ENCODE measurements around the gene SMIM33. TPM values are rescaled to one million over a fixed set of nuclear protein-coding genes. Genes with fewer than 3 reads are reported as not detected.

SMIM33 gene
- total RNA-seq, 1 experiment from 2014 or later: not detected

DNA sequence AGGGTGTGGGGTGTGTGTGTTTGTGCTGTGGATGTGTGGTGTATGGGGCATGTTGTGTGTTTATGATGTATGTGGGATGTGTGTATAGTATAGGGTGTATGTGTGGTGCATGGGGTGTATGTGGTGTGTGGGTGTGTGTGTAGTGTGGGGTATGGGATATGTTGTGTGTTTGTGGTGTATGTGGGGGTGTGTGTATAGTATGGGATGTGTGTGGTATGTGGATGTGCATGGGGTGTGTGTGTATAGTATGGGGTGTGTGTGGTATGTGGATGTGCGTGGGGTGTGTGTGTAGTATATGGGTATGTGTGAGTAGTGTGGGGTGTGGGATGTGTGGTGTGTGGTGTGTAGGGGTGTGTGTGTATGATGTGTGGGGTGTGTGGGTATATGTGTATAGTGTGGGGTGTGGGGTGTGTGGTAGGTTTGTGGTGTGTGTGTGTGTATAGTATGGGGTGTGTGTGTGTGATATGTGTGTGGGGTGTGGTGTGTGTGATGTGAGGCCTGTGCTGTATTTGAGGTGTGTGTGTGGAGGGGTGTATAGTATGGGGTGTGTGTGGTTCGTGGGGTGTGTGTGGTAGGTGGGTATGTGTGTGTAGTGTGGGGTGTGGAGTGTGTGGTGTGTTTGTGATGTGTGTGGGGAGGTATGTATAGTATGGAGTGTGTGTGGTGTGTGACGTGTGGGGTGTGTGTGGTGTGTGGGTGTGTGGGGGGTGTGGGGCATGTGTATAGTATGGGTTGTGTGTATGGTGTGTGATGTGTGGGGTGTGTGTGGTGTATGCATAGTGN, 18.7 kb upstream of the SMIM33 start:
- Mint-ChIP-seq H3K9me3 (ENCODE audit: unreplicated experiment) (no peaks in the 10 kb centered on the region), H3K4me3 (ENCODE audit: unreplicated experiment) (no peak overlapping the region), H3K27ac (ENCODE audit: low read depth, unreplicated experiment) (no peak overlapping the region), H3K27me3 (ENCODE audit: insufficient read depth, unreplicated experiment) (no peaks in the 10 kb centered on the region), H3K4me1 (ENCODE audit: insufficient read depth, unreplicated experiment) (peaks cover 6% of the 10 kb centered on the region), H3K36me3 (ENCODE audit: insufficient read depth, unreplicated experiment) (no peaks in the 10 kb centered on the region)
- ChIA-PET POLR2A (no interaction called here), CTCF (no interaction called here)
- TF ChIP-seq, protein P1, sequence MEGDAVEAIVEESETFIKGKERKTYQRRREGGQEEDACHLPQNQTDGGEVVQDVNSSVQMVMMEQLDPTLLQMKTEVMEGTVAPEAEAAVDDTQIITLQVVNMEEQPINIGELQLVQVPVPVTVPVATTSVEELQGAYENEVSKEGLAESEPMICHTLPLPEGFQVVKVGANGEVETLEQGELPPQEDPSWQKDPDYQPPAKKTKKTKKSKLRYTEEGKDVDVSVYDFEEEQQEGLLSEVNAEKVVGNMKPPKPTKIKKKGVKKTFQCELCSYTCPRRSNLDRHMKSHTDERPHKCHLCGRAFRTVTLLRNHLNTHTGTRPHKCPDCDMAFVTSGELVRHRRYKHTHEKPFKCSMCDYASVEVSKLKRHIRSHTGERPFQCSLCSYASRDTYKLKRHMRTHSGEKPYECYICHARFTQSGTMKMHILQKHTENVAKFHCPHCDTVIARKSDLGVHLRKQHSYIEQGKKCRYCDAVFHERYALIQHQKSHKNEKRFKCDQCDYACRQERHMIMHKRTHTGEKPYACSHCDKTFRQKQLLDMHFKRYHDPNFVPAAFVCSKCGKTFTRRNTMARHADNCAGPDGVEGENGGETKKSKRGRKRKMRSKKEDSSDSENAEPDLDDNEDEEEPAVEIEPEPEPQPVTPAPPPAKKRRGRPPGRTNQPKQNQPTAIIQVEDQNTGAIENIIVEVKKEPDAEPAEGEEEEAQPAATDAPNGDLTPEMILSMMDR (IDR thresholded peaks at IDR 0.05; ENCODE audit: unreplicated experiment): no peak
- intact Hi-C loops (cut with micrococcal nuclease): no loop called here
- no TSS peak for BruUV-seq (replicated peaks)
- DNase-seq (ENCODE audit: unreplicated experiment): no peak

DNA sequence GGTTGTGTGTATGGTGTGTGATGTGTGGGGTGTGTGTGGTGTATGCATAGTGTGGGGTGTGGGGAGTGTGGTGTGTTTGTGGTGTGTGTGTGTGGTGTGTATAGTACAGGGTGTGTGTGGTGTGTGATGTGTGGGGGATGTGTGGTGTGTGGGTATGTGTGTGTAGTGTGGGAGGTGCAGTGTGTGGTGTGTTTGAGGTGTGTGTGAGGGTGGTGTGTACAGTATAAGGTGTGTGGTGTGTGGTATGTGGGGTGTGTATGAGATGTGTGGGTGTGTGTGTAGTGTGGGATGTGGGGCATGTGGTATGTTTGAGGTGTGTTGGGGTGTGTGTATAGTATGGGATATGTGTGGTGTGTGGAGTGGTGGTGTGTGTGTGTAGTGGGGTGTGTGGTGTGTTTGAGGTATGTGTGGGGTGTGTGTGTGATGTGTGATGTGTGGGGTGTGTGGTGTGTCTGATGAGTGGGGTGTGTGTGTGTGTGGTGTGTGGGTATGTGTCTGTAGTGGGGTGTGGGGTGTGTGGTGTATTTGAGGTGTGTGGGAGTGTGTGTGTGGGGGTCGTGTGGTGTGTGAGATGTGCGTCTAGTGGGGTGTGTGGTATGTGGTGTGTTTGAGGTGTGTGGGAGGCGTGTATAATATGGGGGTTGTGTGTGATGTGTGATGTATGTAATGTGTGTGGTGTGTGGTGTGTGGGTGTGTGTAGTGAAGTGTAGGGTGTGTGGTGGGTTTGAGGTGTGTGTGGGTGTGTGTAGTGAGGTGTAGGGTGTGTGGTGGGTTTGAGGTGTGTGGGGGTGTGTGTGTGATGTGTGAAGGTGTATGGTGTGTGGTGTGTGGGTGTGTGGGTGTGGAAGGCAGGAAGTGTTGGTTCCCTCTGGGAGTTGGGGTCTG, 16.9 kb upstream of the SMIM33 start:
- Mint-ChIP-seq H3K4me1 (ENCODE audit: insufficient read depth, unreplicated experiment) (peaks cover 2% of the 10 kb centered on the region), H3K27ac (ENCODE audit: low read depth, unreplicated experiment) (no peak overlapping the region), H3K36me3 (ENCODE audit: insufficient read depth, unreplicated experiment) (no peaks in the 10 kb centered on the region), H3K9me3 (ENCODE audit: unreplicated experiment) (no peaks in the 10 kb centered on the region), H3K27me3 (ENCODE audit: insufficient read depth, unreplicated experiment) (no peaks in the 10 kb centered on the region), H3K4me3 (ENCODE audit: unreplicated experiment) (no peak overlapping the region)
- TF ChIP-seq, protein P1 (IDR thresholded peaks at IDR 0.05; ENCODE audit: unreplicated experiment): no peak
- no peak for DNase-seq (ENCODE audit: unreplicated experiment)
- no TSS peak for BruUV-seq (replicated peaks)
- POLR2A ChIA-PET: no interaction called here
- CTCF ChIA-PET: no interaction called here
- intact Hi-C loops (cut with micrococcal nuclease): no loop called here

GRCh38 chr5:139454568-139455290, 16.1 kb upstream of the SMIM33 start:
- no TSS peak for BruUV-seq (replicated peaks)
- Mint-ChIP-seq H3K27ac (ENCODE audit: low read depth, unreplicated experiment) (no peak overlapping the region), H3K36me3 (ENCODE audit: insufficient read depth, unreplicated experiment) (no peaks in the 10 kb centered on the region), H3K9me3 (ENCODE audit: unreplicated experiment) (no peaks in the 10 kb centered on the region), H3K27me3 (ENCODE audit: insufficient read depth, unreplicated experiment) (no peaks in the 10 kb centered on the region), H3K4me1 (ENCODE audit: insufficient read depth, unreplicated experiment) (peaks cover 6% of the 10 kb centered on the region), H3K4me3 (ENCODE audit: unreplicated experiment) (no peak overlapping the region)
- ChIA-PET POLR2A (no interaction called here), CTCF (no interaction called here)
- intact Hi-C loops (cut with micrococcal nuclease): no loop called here
- TF ChIP-seq, protein P1 (IDR thresholded peaks at IDR 0.05; ENCODE audit: unreplicated experiment): no peak
- DNase-seq (ENCODE audit: unreplicated experiment): no peak

DNA sequence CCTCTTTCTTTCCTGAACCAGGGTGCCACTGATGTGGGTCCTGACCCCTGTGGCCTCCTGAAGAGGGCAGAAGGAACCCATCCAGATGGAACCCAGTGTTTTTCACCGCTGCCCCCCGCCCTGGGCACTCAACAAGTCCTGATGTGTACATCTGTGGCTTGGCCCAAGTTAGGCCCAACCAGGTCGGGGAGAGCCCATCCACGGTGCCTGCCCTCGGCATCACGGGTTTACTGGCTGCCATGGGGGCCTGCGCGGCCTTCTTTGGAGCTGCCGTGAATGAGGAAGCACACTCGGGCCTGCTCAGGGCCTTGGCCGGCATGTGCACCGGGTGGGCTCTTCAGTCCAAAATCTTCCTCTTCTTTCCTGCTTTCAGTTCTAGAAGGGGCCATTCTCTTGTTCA, 14.0 kb upstream of the SMIM33 start:
- intact Hi-C loops (cut with micrococcal nuclease): no loop called here
- H3K4me3 Mint-ChIP-seq (ENCODE audit: unreplicated experiment): no peak overlapping the region
- ChIA-PET CTCF (no interaction called here), POLR2A (no interaction called here)
- H3K36me3 Mint-ChIP-seq (ENCODE audit: insufficient read depth, unreplicated experiment): no peaks in the 10 kb centered on the region
- no peaks in the 10 kb centered on the region for H3K9me3 Mint-ChIP-seq (ENCODE audit: unreplicated experiment)
- TF ChIP-seq, protein P1 (IDR thresholded peaks at IDR 0.05; ENCODE audit: unreplicated experiment): no peak
- DNase-seq (ENCODE audit: unreplicated experiment): no peak
- no peak overlapping the region for H3K27ac Mint-ChIP-seq (ENCODE audit: low read depth, unreplicated experiment)
- BruUV-seq (replicated peaks): no TSS peak
- peaks cover 6% of the 10 kb centered on the region for H3K4me1 Mint-ChIP-seq (ENCODE audit: insufficient read depth, unreplicated experiment)
- H3K27me3 Mint-ChIP-seq (ENCODE audit: insufficient read depth, unreplicated experiment): no peaks in the 10 kb centered on the region

Measured in MCF 10A (cell line).